ENCODE data around the gene MAN1A1. TPM values are rescaled to one million over a fixed set of nuclear protein-coding genes. Genes with fewer than 3 reads are reported as not detected.

Gene MAN1A1
- total and polyA plus RNA-seq, 2 experiments from 2014 or later: 2.0 to 8.7 TPM

GRCh38 chr6:119196715-119197114 lies 152.8 kb downstream of the MAN1A1 start:
- Histone ChIP-seq H3K79me2 (replicated peaks; ENCODE audit: insufficient read depth) (no peaks in the 10 kb centered on the region), H4K20me1 (replicated peaks; ENCODE audit: insufficient read depth) (no peaks in the 10 kb centered on the region; the same call in 1 of the 2 replicates), H3K27ac (ENCODE audit: low read depth) (no peak overlapping the region), H3F3A (replicated peaks; ENCODE audit: low read depth) (no peaks in the 10 kb centered on the region), H3K36me3 (ENCODE audit: insufficient read depth) (no peaks in the 10 kb centered on the region), H3K9me2 (ENCODE audit: insufficient read depth) (no peaks in the 10 kb centered on the region), H3K27me3 (ENCODE audit: insufficient read depth) (no peaks in the 10 kb centered on the region), H3K4me1 (ENCODE audit: insufficient read depth) (no peaks in the 10 kb centered on the region), H3K4me3 (no peak overlapping the region), H2AFZ (no peak overlapping the region), H3K4me2 (no peak overlapping the region)
- DNase-seq (ENCODE audit: low spot score): no peak
- no peak overlapping the region for H3K4me3 Mint-ChIP-seq
- H3K27ac Mint-ChIP-seq: no peak overlapping the region
- no peak for TF ChIP-seq STAT1 (IDR thresholded peaks at IDR 0.05; ENCODE audit: unreplicated experiment)
- no peaks in the 10 kb centered on the region for H3K27me3 Mint-ChIP-seq (ENCODE audit: insufficient read depth, low read depth, poor library complexity)
- H3K36me3 Mint-ChIP-seq (ENCODE audit: low read depth): no peaks in the 10 kb centered on the region
- 0 out of 3 replicates have a peak, but pooled peaks cover 2% of the 10 kb centered on the region for H3K4me1 Mint-ChIP-seq
- ATAC-seq: no peak
- no peaks in the 10 kb centered on the region for H3K9me3 Mint-ChIP-seq

DNA sequence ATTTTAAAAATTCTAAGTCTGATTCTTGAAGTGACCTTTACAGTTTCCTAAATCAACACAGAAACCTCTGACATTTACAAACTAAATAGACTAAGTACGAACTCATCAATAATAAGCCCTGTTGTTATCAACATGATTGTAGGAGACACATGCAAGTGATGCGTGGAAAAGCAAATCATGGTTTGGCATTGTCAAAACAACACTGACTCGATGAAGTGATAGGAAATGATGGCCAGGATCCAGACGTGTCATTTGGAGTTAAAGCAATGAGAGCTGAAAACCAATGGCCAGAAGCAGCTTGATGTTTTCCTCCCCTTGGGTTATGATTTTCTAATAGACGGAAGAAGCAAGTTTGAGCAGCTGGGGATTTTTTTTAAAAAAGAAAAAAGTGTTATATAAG lies 153.7 kb downstream of the MAN1A1 start:
- Histone ChIP-seq H2AFZ (no peak overlapping the region), H3K27me3 (ENCODE audit: insufficient read depth) (no peaks in the 10 kb centered on the region), H3K36me3 (ENCODE audit: insufficient read depth) (no peaks in the 10 kb centered on the region), H3K4me3 (no peak overlapping the region), H3K9me2 (ENCODE audit: insufficient read depth) (no peaks in the 10 kb centered on the region), H3F3A (replicated peaks; ENCODE audit: low read depth) (no peaks in the 10 kb centered on the region), H3K27ac (ENCODE audit: low read depth) (no peak overlapping the region), H3K4me2 (no peak overlapping the region), H3K4me1 (ENCODE audit: insufficient read depth) (no peaks in the 10 kb centered on the region), H4K20me1 (replicated peaks; ENCODE audit: insufficient read depth) (no peaks in the 10 kb centered on the region; the same call in 1 of the 2 replicates), H3K79me2 (replicated peaks; ENCODE audit: insufficient read depth) (no peaks in the 10 kb centered on the region)
- Mint-ChIP-seq H3K27ac (no peak overlapping the region), H3K9me3 (no peaks in the 10 kb centered on the region), H3K36me3 (ENCODE audit: low read depth) (no peaks in the 10 kb centered on the region), H3K27me3 (ENCODE audit: insufficient read depth, low read depth, poor library complexity) (no peaks in the 10 kb centered on the region), H3K4me3 (no peak overlapping the region), H3K4me1 (0 out of 3 replicates have a peak, but pooled peaks cover 2% of the 10 kb centered on the region)
- ATAC-seq (no peak), DNase-seq (ENCODE audit: low spot score) (no peak)
- TF ChIP-seq EZH2 (IDR thresholded peaks at IDR 0.05; ENCODE audit: low read depth, unreplicated experiment): no peak

GRCh38 chr6:119195204-119195603 lies 154.4 kb downstream of the MAN1A1 start:
- H2AFZ ChIP-seq: no peak overlapping the region
- H3K27me3 Mint-ChIP-seq (ENCODE audit: insufficient read depth, low read depth, poor library complexity): no peaks in the 10 kb centered on the region
- ATAC-seq: no peak
- no peak for TF ChIP-seq CREB1 (CRISPR knock-in tag; IDR thresholded peaks at IDR 0.05; ENCODE audit: low read depth)
- TF ChIP-seq, protein P1, sequence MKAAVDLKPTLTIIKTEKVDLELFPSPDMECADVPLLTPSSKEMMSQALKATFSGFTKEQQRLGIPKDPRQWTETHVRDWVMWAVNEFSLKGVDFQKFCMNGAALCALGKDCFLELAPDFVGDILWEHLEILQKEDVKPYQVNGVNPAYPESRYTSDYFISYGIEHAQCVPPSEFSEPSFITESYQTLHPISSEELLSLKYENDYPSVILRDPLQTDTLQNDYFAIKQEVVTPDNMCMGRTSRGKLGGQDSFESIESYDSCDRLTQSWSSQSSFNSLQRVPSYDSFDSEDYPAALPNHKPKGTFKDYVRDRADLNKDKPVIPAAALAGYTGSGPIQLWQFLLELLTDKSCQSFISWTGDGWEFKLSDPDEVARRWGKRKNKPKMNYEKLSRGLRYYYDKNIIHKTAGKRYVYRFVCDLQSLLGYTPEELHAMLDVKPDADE (IDR thresholded peaks at IDR 0.05): no peak
- no peak for TF ChIP-seq ZNF462 (CRISPR knock-in tag; IDR thresholded peaks at IDR 0.05)
- no peak for TF ChIP-seq ZNF331 (CRISPR knock-in tag; IDR thresholded peaks at IDR 0.05; ENCODE audit: low read depth)
- TF ChIP-seq POLR2AphosphoS5 (IDR thresholded peaks at IDR 0.05; ENCODE audit: low read depth): no peak
- TF ChIP-seq ZNF114 (CRISPR knock-in tag; IDR thresholded peaks at IDR 0.05): no peak
- no peak for TF ChIP-seq EZH2phosphoT487 (IDR thresholded peaks at IDR 0.05; ENCODE audit: unreplicated experiment)
- no peak for TF ChIP-seq NANOG (IDR thresholded peaks at IDR 0.05; ENCODE audit: borderline replicate concordance)

More at GRCh38 chr6:119195204-119195603, 154.4 kb downstream of the MAN1A1 start:
- Histone ChIP-seq H3K9me2 (ENCODE audit: insufficient read depth) (no peaks in the 10 kb centered on the region), H3K4me3 (no peak overlapping the region), H3K4me2 (no peak overlapping the region), H3K4me1 (ENCODE audit: insufficient read depth) (no peaks in the 10 kb centered on the region), H3K27me3 (ENCODE audit: insufficient read depth) (no peaks in the 10 kb centered on the region), H3K36me3 (ENCODE audit: insufficient read depth) (no peaks in the 10 kb centered on the region), H3K79me2 (replicated peaks; ENCODE audit: insufficient read depth) (no peaks in the 10 kb centered on the region), H3K27ac (ENCODE audit: low read depth) (no peak overlapping the region), H3F3A (replicated peaks; ENCODE audit: low read depth) (no peaks in the 10 kb centered on the region), H4K20me1 (replicated peaks; ENCODE audit: insufficient read depth) (no peaks in the 10 kb centered on the region; the same call in 1 of the 2 replicates)
- H3K27ac Mint-ChIP-seq: no peak overlapping the region
- H3K9me3 Mint-ChIP-seq: no peaks in the 10 kb centered on the region
- DNase-seq (ENCODE audit: low spot score): no peak
- H3K36me3 Mint-ChIP-seq (ENCODE audit: low read depth): no peaks in the 10 kb centered on the region
- no peak overlapping the region for H3K4me3 Mint-ChIP-seq
- H3K4me1 Mint-ChIP-seq: 0 out of 3 replicates have a peak, but pooled peaks cover 2% of the 10 kb centered on the region
